Activated naive CD8-positive, alpha-beta T cell treated with anti-CD3 and anti-CD28 coated beads for 36 hours (primary cell): ENCODE results near the gene ZNF337. TPM values are rescaled to one million over a fixed set of nuclear protein-coding genes. Genes with fewer than 3 reads are reported as not detected.
"Not testable (repeated sequence)": the region's sequence is repeated elsewhere in the genome, so short reads cannot be mapped to it uniquely, and the experiment has no call there.

ENCODE experiments used
- DNase-seq: peaks from one replicate; pipeline ENCODE4 v3.0.0; 2021
- H3K27ac Mint-ChIP-seq: one replicate; pipeline ENCODE4 v1.8.0; 2022; ENCODE audit warnings: mild to moderate bottlenecking, moderate library complexity, mixed read lengths
- H3K27me3 Mint-ChIP-seq: one replicate; pipeline ENCODE4 v1.8.0; 2022; ENCODE audit warnings: mild to moderate bottlenecking, mixed read lengths
- H3K36me3 Mint-ChIP-seq: one replicate; pipeline ENCODE4 v1.8.0; 2021; ENCODE audit warnings: mild to moderate bottlenecking, mixed read lengths
- H3K4me1 Mint-ChIP-seq: one replicate; pipeline ENCODE4 v1.8.0; 2021; ENCODE audit warnings: mixed read lengths
- H3K4me3 Mint-ChIP-seq: one replicate; pipeline ENCODE4 v1.8.0; 2022; ENCODE audit warnings: mild to moderate bottlenecking, moderate library complexity, mixed read lengths
- H3K9me3 Mint-ChIP-seq: one replicate; pipeline ENCODE4 v1.8.0; 2022; ENCODE audit warnings: mixed read lengths
- total RNA-seq, 2 experiments: library from RNA; stranded (reverse); gene quantifications; one replicate each; pipeline ENCODE4 v1.2.3, GENCODE V29; 2021

The ZNF337 gene
- total RNA-seq = 10 to 100 TPM; 10.6 to 11.2 TPM

- peak; percentile 96 for DNase-seq
- H3K4me1 Mint-ChIP-seq = peaks cover 35% of the 10 kb centered on the region
- H3K27me3 Mint-ChIP-seq = no peaks in the 10 kb centered on the region
- H3K9me3 Mint-ChIP-seq = peaks cover 18% of the 10 kb centered on the region
- peak within 1 kb of the TSS; percentile 88 for H3K4me3 Mint-ChIP-seq
- peak within 1 kb of the TSS; percentile 90 for H3K27ac Mint-ChIP-seq
- H3K36me3 Mint-ChIP-seq = peaks cover 44% of the 10 kb centered on the region
These were observed at the start of gene ZNF337 for GRCh38 chr20:25696371-25697131. Gene ZNF337, minus strand, starts transcription at chr20:25696853. Its CDS starts 10,436 bp downstream, at chr20:25686417.

- Mint-ChIP-seq H3K9me3 (no peaks in the 10 kb centered on the region), H3K4me3 (no peak overlapping the region), H3K27ac (no peak overlapping the region), H3K4me1 (peaks cover 13% of the 10 kb centered on the region), H3K27me3 (no peaks in the 10 kb centered on the region), H3K36me3 (no peaks in the 10 kb centered on the region)
- no peak for DNase-seq
These were observed 49.1 kb upstream of the ZNF337 start for GRCh38 chr20:25745738-25746137.

GRCh38 chr20:25745100-25745499, 48.4 kb upstream of the ZNF337 start:
- H3K27me3 Mint-ChIP-seq = no peaks in the 10 kb centered on the region
- no peak for DNase-seq
- no peaks in the 10 kb centered on the region for H3K9me3 Mint-ChIP-seq
- no peak overlapping the region for H3K4me3 Mint-ChIP-seq
- no peak overlapping the region for H3K27ac Mint-ChIP-seq
- no peaks in the 10 kb centered on the region for H3K36me3 Mint-ChIP-seq
- H3K4me1 Mint-ChIP-seq = peaks cover 12% of the 10 kb centered on the region

- Mint-ChIP-seq H3K4me1 (peaks cover 15% of the 10 kb centered on the region), H3K27me3 (no peaks in the 10 kb centered on the region), H3K27ac (no peak overlapping the region), H3K36me3 (no peaks in the 10 kb centered on the region), H3K9me3 (no peaks in the 10 kb centered on the region), H3K4me3 (no peak overlapping the region)
- DNase-seq = no peak
These were observed 47.6 kb upstream of the ZNF337 start for GRCh38 chr20:25744261-25744660.

GRCh38 chr20:25741088-25741487, 44.4 kb upstream of the ZNF337 start:
- no peak overlapping the region for H3K27ac Mint-ChIP-seq
- no peak overlapping the region for H3K4me3 Mint-ChIP-seq
- H3K27me3 Mint-ChIP-seq = no peaks in the 10 kb centered on the region
- DNase-seq = no peak
- H3K36me3 Mint-ChIP-seq = no peaks in the 10 kb centered on the region
- peaks cover 13% of the 10 kb centered on the region for H3K4me1 Mint-ChIP-seq
- no peaks in the 10 kb centered on the region for H3K9me3 Mint-ChIP-seq

- no peak for DNase-seq
- H3K36me3 Mint-ChIP-seq = no peaks in the 10 kb centered on the region
- no peaks in the 10 kb centered on the region for H3K27me3 Mint-ChIP-seq
- peaks cover 13% of the 10 kb centered on the region for H3K4me1 Mint-ChIP-seq
- peak overlapping the region; percentile 76 for H3K27ac Mint-ChIP-seq
- H3K9me3 Mint-ChIP-seq = no peaks in the 10 kb centered on the region
- no peak overlapping the region for H3K4me3 Mint-ChIP-seq
These were observed 43.1 kb upstream of the ZNF337 start for GRCh38 chr20:25739615-25740320.

- Mint-ChIP-seq H3K27ac (no peak overlapping the region), H3K27me3 (no peaks in the 10 kb centered on the region), H3K4me3 (no peak overlapping the region), H3K36me3 (no peaks in the 10 kb centered on the region), H3K4me1 (peaks cover 13% of the 10 kb centered on the region), H3K9me3 (no peaks in the 10 kb centered on the region)
- no peak for DNase-seq
These were observed 41.5 kb upstream of the ZNF337 start for GRCh38 chr20:25738198-25738597.

- Mint-ChIP-seq H3K27ac (no peak overlapping the region), H3K4me1 (peaks cover under 1% of the 10 kb centered on the region), H3K4me3 (no peak overlapping the region), H3K9me3 (no peaks in the 10 kb centered on the region), H3K27me3 (no peaks in the 10 kb centered on the region), H3K36me3 (no peaks in the 10 kb centered on the region)
- no peak for DNase-seq
These were observed 37.2 kb upstream of the ZNF337 start for GRCh38 chr20:25733903-25734302.

- peaks cover 3% of the 10 kb centered on the region for H3K4me1 Mint-ChIP-seq
- H3K27me3 Mint-ChIP-seq = no peaks in the 10 kb centered on the region
- H3K27ac Mint-ChIP-seq = no peak overlapping the region
- no peak for DNase-seq
- no peak overlapping the region for H3K4me3 Mint-ChIP-seq
- peaks cover 21% of the 10 kb centered on the region for H3K36me3 Mint-ChIP-seq
- peaks cover 13% of the 10 kb centered on the region for H3K9me3 Mint-ChIP-seq
These were observed 34.2 kb upstream of the ZNF337 start for GRCh38 chr20:25730862-25731261.

- Mint-ChIP-seq H3K27ac (no peak overlapping the region), H3K27me3 (no peaks in the 10 kb centered on the region), H3K4me3 (no peak overlapping the region), H3K9me3 (peaks cover 48% of the 10 kb centered on the region), H3K4me1 (peaks cover 7% of the 10 kb centered on the region), H3K36me3 (peaks cover 48% of the 10 kb centered on the region)
- DNase-seq = no peak
These were observed 29.7 kb upstream of the ZNF337 start for GRCh38 chr20:25726357-25726756.

GRCh38 chr20:25725639-25726038, 29.0 kb upstream of the ZNF337 start:
- Mint-ChIP-seq H3K36me3 (peaks cover 52% of the 10 kb centered on the region), H3K4me1 (peaks cover 7% of the 10 kb centered on the region), H3K9me3 (peaks cover 52% of the 10 kb centered on the region), H3K27ac (peak overlapping the region; percentile 79), H3K27me3 (no peaks in the 10 kb centered on the region), H3K4me3 (no peak overlapping the region)
- no peak for DNase-seq

- Mint-ChIP-seq H3K36me3 (peaks cover 61% of the 10 kb centered on the region), H3K9me3 (peaks cover 52% of the 10 kb centered on the region), H3K4me1 (peaks cover 17% of the 10 kb centered on the region), H3K27me3 (no peaks in the 10 kb centered on the region), H3K4me3 (no peak overlapping the region), H3K27ac (no peak overlapping the region)
- no peak for DNase-seq
These were observed 27.3 kb upstream of the ZNF337 start for GRCh38 chr20:25723975-25724374.

- H3K27ac Mint-ChIP-seq = peak overlapping the region; percentile 59
- DNase-seq = no peak
- H3K4me3 Mint-ChIP-seq = no peak overlapping the region
- H3K27me3 Mint-ChIP-seq = no peaks in the 10 kb centered on the region
- H3K36me3 Mint-ChIP-seq = peaks cover 49% of the 10 kb centered on the region
- H3K9me3 Mint-ChIP-seq = peaks cover 49% of the 10 kb centered on the region
- H3K4me1 Mint-ChIP-seq = peaks cover 21% of the 10 kb centered on the region
These were observed 23.6 kb upstream of the ZNF337 start for GRCh38 chr20:25720285-25720684.

GRCh38 chr20:25718896-25719809, 22.5 kb upstream of the ZNF337 start:
- H3K27ac Mint-ChIP-seq = peak overlapping the region; percentile 59
- peaks cover 54% of the 10 kb centered on the region for H3K36me3 Mint-ChIP-seq
- peaks cover 42% of the 10 kb centered on the region for H3K9me3 Mint-ChIP-seq
- H3K4me1 Mint-ChIP-seq = peaks cover 21% of the 10 kb centered on the region
- DNase-seq, H3K27me3 Mint-ChIP-seq, H3K4me3 Mint-ChIP-seq: not testable (repeated sequence)

- Mint-ChIP-seq H3K27me3 (no peaks in the 10 kb centered on the region), H3K4me3 (no peak overlapping the region), H3K27ac (no peak overlapping the region), H3K4me1 (peaks cover 20% of the 10 kb centered on the region), H3K36me3 (peaks cover 65% of the 10 kb centered on the region), H3K9me3 (peaks cover 24% of the 10 kb centered on the region)
- DNase-seq = no peak
These were observed 11.0 kb upstream of the ZNF337 start for GRCh38 chr20:25707695-25708094.
